ENCODE measurements around the gene LANCL2. TPM values are rescaled to one million over a fixed set of nuclear protein-coding genes. Genes with fewer than 3 reads are reported as not detected.
"Not testable (repeated sequence)": the region's sequence is repeated elsewhere in the genome, so short reads cannot be mapped to it uniquely, and the experiment has no call there.

The LANCL2 gene
- polyA plus RNA-seq, 1 experiment: 26.8 TPM

GRCh38 chr7:55469271-55469681 is 104.1 kb downstream of the LANCL2 start:
- POLR2A ChIA-PET: no interaction called here
- no peaks in the 10 kb centered on the region for H3K27me3 ChIP-seq (ENCODE audit: control insufficient read depth, insufficient read depth, low read length)
- no peak for DNase-seq (ENCODE audit: low read depth)
- peaks cover 5% of the 10 kb centered on the region for H3K36me3 ChIP-seq (ENCODE audit: control insufficient read depth, insufficient read depth, low read length)
- no peak overlapping the region for H3K4me3 ChIP-seq (ENCODE audit: low read depth, low read length)
- TF ChIP-seq, protein P1, sequence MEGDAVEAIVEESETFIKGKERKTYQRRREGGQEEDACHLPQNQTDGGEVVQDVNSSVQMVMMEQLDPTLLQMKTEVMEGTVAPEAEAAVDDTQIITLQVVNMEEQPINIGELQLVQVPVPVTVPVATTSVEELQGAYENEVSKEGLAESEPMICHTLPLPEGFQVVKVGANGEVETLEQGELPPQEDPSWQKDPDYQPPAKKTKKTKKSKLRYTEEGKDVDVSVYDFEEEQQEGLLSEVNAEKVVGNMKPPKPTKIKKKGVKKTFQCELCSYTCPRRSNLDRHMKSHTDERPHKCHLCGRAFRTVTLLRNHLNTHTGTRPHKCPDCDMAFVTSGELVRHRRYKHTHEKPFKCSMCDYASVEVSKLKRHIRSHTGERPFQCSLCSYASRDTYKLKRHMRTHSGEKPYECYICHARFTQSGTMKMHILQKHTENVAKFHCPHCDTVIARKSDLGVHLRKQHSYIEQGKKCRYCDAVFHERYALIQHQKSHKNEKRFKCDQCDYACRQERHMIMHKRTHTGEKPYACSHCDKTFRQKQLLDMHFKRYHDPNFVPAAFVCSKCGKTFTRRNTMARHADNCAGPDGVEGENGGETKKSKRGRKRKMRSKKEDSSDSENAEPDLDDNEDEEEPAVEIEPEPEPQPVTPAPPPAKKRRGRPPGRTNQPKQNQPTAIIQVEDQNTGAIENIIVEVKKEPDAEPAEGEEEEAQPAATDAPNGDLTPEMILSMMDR (IDR thresholded peaks at IDR 0.05; ENCODE audit: insufficient read depth, low read depth, low read length): no peak
- CTCF ChIA-PET: no interaction called here

- H3K36me3 ChIP-seq (ENCODE audit: control insufficient read depth, insufficient read depth, low read length): peaks cover 5% of the 10 kb centered on the region
- ChIA-PET POLR2A (no interaction called here), CTCF (no interaction called here)
- H3K4me3 ChIP-seq (ENCODE audit: low read depth, low read length): no peak overlapping the region
- TF ChIP-seq, protein P1 (IDR thresholded peaks at IDR 0.05; ENCODE audit: insufficient read depth, low read depth, low read length): no peak
- DNase-seq (ENCODE audit: low read depth): no peak
- H3K27me3 ChIP-seq (ENCODE audit: control insufficient read depth, insufficient read depth, low read length): no peaks in the 10 kb centered on the region
Measured at GRCh38 chr7:55469721-55470120, 104.6 kb downstream of the LANCL2 start.

GRCh38 chr7:55470261-55470660 is 105.1 kb downstream of the LANCL2 start:
- Histone ChIP-seq H3K36me3 (ENCODE audit: control insufficient read depth, insufficient read depth, low read length) (peaks cover 5% of the 10 kb centered on the region), H3K4me3 (ENCODE audit: low read depth, low read length) (no peak overlapping the region), H3K27me3 (ENCODE audit: control insufficient read depth, insufficient read depth, low read length) (no peaks in the 10 kb centered on the region)
- DNase-seq (ENCODE audit: low read depth): no peak
- ChIA-PET POLR2A (no interaction called here), CTCF (no interaction called here)
- TF ChIP-seq, protein P1 (IDR thresholded peaks at IDR 0.05; ENCODE audit: insufficient read depth, low read depth, low read length): no peak

- H3K36me3 ChIP-seq (ENCODE audit: control insufficient read depth, insufficient read depth, low read length); CTCF ChIA-PET; POLR2A ChIA-PET; H3K27me3 ChIP-seq (ENCODE audit: control insufficient read depth, insufficient read depth, low read length); DNase-seq (ENCODE audit: low read depth); H3K4me3 ChIP-seq (ENCODE audit: low read depth, low read length): not testable (repeated sequence)
Measured at GRCh38 chr7:55471594-55471993, 106.5 kb downstream of the LANCL2 start.

DNA sequence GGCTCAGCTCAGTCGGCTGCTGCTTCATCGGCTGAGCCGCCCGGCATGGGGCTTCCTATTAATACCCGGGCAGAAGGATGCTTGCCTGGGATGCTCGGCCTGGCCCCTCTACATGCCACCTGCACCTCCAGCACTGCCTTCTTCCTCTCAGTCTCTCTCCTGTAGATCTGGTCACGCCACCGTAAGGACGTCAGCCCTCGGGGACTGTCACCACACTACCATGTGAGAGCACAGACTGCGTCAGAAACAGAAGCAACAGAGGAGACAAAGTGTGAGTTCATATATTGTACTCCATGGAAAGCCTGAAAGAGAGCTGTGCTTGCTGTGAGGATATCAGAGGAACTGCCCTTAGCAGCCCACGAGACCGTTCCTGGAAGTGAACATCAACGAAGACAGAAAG is 107.3 kb downstream of the LANCL2 start:
- H3K4me3 ChIP-seq (ENCODE audit: low read depth, low read length); CTCF ChIA-PET; H3K36me3 ChIP-seq (ENCODE audit: control insufficient read depth, insufficient read depth, low read length); DNase-seq (ENCODE audit: low read depth); POLR2A ChIA-PET; H3K27me3 ChIP-seq (ENCODE audit: control insufficient read depth, insufficient read depth, low read length): not testable (repeated sequence)

DNA sequence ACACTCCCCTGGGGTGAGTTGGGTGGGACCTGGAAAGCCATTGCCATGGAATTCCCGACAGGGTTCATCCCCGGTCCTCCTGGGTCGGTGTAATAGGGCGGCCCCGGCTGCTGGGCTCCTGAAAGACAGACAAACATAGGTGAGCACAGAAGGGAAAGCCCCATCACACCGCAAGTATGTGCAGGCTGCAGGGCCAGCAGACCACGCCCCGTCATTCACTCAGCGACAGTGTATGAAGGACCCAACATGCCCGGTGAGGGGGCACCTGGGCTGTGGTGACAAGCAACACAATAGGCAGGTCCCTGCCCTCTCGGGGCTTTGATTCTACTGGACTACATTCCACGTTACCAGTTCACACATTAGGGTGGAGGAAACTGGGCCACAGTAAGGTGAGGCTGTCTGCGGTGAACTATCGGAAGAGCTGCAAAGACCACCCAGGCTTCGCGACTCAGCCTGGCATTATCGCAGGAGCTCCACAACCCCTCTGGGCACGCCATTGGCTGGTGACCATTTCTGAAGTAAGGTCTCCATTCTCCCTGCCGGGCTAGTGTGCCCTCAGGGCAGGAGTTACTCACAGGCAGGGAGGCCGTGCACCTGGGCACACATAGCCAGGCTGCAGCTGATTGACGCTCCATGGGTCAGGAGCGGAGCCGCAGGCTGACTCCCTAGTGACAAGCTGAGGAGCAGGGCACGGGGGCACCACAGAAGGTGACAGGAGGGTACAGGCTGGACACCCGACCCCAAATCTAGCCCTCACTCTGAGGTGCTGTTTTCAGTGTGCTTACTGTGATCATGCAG is 108.0 kb downstream of the LANCL2 start:
- no peak for DNase-seq (ENCODE audit: low read depth)
- ChIA-PET POLR2A (no interaction called here), CTCF (no interaction called here)
- TF ChIP-seq, protein P1 (IDR thresholded peaks at IDR 0.05; ENCODE audit: insufficient read depth, low read depth, low read length): no peak
- peaks cover 2% of the 10 kb centered on the region; the same call in 1 of the 2 replicates for H3K36me3 ChIP-seq (ENCODE audit: control insufficient read depth, insufficient read depth, low read length)
- no peak overlapping the region for H3K4me3 ChIP-seq (ENCODE audit: low read depth, low read length)
- no peaks in the 10 kb centered on the region for H3K27me3 ChIP-seq (ENCODE audit: control insufficient read depth, insufficient read depth, low read length)
